Measurements from ENCODE around the gene DOK3.

The DOK3 gene

DNA sequence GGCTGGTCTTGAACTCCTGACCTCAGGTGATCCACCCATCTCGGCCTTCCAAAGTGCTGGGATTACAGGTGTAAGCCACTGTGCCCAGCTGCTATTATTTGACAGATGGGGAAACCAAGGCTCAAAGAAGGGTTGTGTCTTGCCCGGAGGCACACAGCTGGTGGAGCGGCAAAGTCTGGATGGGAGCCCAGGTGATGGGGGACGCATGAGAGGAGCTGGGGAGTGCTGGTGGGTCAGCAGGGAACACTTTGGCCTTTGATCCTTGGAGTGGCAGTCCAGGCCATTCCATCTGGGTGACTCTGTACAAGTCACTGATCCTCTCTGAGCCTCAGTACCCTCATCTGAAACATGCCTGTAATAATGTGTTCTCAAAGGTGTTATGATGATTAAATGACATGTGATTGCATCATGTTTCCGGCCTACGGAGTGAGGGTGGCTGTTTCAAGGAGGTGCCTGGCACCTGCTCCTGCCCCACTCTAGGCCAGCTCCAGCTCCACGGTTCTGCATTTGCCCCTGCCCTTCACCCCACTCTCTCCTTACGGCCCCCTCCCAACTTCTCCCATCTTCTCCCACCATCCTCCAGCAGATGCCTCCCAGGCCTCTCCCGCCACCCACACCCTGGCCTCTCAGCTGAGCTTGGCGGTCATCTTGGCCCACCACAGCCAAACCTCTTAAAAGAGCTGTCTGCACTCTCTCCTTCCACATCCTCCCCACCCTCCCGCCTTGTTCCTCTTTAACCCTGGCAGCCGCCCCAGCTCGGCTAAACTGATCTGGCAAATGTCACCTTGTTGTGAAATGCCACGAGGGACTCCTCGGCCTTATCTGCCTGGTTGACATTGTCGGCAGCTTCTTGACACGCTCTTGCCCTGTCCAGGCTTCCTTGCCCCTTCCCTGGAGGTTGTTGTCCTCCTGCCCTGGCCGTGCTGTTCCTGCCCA is 30.6 kb downstream of the DOK3 start:
- peak in 1 of 2 donors; percentile 59 for DNase-seq

- no peak for DNase-seq
These were observed 31.7 kb downstream of the DOK3 start for GRCh38 chr5:177477701-177478477.

DNA sequence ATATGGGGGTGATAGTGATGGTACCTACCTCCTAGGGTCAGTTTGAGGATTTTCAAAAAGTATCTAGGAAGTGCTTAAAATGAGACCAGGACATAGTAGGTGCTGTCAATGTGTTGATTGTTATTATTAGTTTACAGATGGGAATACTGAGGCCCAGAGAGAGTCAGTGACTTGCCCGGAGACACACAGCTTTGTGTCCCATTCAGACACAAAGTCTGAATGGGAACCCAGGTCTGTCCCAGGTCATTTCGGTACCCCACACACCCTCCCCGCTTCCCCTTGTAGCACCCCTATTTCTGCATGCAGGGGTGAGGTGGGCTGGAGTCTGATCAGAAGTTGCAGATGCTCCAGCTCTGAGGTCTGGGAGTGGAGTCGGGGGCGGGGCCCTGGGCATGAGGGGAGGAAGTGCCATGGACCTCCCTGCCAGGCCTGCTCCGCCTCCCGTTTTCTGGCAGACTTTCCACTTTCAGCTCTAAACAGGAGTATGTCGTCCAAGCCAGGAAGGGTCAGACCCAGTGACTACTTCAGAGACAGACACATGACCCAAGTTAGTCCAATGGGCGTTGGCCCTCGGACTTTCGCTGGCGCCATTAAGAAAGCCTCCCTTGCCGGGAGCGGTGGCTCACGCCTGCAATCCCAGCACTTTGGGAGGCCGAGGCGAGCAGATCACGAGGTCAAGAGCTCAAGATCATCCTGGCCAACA is 32.9 kb downstream of the DOK3 start:
- DNase-seq, result no peak

DNA sequence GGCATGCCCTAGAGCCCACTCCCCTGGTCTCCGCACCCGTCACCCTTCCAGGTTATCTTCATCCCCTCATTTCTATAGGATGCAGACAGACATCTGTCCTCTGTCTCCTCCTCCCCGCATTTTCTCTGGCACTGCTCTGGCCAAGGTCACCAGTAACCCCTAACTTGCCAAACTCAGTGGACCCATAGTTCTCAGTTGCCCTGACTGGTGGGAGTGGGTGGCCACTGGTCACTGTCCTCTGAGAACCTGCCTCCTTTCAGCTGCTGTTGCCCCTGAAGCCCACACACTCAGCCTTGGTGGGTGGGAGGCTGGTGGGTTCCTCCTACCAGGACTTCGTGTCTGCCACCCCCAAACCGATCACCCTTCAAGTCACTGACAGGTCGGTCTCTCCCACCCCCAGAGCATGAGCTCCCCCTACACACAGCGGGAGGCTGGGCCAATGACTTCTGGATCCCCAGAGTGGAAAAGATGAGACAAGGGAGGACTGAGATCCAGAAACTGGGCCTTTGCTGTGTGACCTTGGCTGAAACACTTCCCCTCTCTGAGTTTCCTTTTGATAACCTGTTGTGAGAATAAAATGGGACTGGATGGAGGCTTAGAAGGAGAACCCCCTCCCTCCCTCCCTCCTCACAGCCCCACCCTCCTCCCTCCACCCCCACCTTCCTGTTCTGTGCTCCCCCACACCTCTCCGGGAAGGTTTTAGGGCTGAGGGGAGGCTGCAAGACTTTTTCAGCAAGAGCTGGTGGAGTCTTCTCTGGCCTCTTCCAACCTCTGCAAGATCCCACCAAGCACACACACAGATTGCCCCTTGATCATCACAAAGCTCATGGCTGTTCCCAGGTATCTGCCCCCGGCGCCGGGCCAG is 33.8 kb downstream of the DOK3 start:
- no peak for DNase-seq

DNA sequence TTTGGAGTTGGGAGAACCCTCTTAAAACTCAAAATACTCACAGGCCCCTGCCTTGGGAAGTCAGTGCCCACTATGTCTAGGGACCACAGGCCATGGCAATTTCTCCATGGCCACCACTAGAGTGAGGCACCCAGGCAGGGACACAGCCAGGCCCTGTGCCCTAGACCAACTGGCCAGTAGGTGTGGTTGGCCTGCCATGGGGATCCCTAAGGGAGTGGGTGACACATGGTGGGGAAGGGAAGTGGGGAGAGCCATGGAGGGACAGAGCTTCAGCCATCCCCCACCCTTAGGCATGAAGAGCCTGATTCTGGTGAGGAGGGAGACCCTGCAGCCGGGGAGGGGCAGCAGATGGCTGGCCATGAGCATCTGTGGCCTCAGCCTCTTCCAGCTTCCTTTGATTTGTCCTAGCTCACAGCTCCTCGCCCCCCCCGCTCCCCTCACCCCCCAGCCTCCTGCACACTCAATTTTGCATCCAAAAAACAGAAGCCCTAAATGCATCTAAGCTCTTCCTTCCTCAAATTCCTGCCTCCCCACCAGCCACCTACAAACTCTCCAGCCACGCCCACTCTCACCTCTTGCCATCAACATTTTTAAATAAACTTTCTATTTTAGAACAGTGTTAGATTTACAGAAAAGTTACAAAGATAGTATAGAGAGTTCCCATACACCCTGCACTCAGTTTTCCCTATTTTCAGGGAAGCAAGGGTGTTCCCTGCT is 34.6 kb downstream of the DOK3 start:
- DNase-seq, result no peak

- no peak for DNase-seq
These were observed 35.6 kb downstream of the DOK3 start for GRCh38 chr5:177474002-177474476.

DNA sequence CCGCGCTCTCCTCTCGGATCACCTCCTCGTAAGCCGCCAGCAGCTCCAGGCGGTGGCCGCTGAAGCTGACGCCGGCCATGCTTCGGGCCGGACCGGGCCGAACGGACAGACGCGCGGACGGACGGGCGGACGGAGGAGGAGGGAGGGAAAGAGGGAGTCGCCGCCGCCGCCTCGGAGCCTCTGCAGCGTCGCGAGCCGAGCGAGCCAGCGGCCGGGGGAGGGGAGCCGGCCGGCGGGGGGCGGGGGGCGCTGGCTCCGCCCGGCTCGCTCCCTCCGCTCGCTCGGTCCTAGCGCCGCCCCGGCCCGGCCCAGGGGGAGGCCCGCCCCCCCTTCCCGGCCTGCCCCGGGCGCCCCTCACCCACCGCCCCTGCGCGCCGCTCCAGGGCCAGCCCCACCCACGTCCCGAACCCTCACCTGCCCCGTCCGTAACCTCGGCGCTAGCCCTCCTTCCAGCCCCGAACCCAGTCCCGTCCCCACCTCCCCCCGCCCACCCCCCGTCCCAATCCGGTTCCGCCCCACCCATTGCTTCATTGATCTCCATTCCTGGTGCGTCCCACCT is 36.1 kb downstream of the DOK3 start, which contains the start of gene DBN1:
TSS of gene DBN1 (minus strand) at position 192 of the 559 bp plus-strand sequence. CDS start at position 79, 113 bp downstream.
- no peak for DNase-seq

GRCh38 chr5:177472460-177473442 is 36.9 kb downstream of the DOK3 start:
- peak; percentile 64 to 67 for DNase-seq

DNA sequence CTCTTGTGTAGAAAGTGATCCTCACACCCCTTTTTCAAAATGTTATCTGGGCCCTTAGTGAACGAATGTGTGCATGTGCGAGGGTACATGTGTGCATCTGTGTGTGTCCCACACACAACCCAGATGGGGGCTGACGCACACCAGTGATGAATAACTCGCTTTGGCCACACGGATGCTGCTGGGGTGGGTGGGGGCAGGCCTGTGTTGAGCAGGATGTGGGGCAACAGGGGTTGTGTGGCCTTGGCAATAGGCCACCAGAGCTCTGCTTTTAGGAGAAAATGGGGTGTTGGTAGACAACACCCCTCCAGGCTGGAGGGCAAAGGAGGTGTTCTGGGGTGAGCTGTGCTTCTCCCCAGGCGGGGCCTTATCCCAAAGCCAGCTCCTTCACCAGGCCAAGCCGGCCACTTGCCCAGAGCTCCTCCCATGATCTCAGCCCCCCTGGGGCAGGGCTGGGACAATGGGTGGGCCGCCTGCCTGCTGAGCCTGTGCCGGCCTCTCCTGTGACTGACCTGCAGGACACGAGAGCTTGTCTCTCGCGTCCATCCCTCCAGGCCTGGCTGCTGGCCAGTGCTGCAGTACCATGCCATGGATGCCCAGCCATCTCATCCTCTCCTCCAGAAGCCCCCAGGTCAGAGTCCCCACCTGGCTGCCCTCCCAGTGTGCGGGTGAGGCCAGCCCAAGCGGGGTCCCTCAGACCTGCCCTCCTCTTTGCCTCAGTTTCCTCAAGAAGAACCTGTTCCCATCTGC is 37.8 kb downstream of the DOK3 start:
- DNase-seq, result peak in 1 of 2 donors; percentile 43

GRCh38 chr5:177470759-177471536 is 38.7 kb downstream of the DOK3 start:
- no peak for DNase-seq

DNA sequence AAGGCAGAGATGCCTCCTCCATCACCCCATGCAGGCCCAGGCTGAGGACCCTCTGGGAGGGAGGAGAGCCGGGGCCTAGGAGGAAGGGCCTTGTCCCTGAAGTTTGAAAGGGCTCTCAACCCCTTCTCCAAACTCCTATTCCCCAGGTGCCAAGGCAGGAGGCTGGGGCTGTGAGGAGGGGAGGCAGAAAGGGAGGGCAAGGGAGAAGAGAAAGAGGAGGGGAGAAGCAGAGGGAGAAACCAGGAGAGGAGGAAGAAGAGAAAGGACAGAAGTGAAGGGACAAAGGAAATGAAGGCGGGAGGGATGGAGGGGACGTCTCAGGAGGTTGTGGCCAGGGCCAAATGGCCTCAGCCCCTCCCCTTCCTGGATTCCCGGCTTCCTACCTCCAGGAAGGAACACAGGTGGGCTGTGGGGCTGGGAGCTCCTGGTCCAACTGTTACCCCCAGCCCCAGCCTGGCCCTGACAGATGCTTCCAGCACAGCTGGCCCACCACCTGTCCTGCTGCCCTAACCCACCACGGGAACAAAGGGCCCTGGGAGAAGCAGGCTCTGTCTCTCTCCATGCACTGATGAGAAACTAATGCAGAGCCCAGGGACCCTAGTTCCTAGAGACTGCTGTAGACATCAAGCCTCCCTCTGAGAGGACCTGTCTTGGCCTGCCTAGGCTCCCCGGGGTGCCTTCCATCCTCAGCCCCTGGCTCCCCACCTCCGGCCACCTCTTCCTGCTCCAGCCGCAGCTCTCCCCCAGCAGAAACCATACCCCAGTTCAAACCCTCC is 39.7 kb downstream of the DOK3 start:
- no peak for DNase-seq

DNA sequence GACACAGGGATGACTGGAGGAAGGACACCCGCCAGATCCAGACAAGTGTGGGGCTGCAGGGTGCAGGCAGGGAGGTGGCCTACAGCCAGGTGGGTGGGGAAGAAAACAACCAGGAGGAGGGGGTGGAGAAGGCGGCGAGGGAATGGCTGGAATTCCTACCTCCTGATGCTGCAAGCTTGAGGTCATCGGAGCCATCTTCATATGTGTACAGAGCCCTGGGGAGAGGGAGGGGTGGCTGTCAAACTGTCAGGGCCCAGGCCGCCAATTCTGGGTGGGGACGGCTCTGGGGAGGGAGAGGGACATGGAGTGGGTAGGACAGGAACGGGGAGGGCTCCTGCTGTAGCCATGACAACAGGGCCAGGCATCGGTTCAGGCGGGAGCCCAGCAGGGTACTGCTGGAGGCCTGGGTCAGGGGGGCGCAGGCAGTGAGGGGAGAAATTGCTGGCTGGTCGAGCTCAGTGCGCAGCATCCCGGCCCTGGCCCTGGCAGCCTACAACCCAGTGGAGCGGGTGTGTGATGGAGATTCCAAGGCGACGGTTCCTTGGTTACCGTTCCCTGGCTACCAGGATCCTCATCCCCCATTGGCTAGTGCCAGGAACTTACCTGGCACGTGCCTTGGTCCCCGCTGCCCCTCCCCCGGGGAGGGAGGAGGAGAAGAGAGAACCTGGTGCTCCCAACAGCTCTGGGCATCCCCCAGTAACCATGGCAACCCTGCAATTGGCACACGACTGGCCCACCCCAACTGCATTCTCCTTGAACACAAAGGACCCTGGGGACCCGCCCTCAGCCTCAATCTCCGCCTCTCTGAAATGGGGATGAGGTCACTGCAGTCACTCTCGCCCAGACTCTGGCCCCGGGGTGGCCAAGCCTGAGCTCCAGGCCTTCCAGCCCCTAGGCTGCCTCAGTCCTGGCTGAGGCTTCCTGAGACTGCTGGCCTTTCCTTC is 40.7 kb downstream of the DOK3 start:
- DNase-seq, result no peak

GRCh38 chr5:177468329-177468684 is 41.3 kb downstream of the DOK3 start:
- no peak for DNase-seq

- no peak for DNase-seq
These were observed 42.2 kb downstream of the DOK3 start for GRCh38 chr5:177467436-177467835.

GRCh38 chr5:177466861-177467260 is 42.8 kb downstream of the DOK3 start:
- no peak for DNase-seq

DNA sequence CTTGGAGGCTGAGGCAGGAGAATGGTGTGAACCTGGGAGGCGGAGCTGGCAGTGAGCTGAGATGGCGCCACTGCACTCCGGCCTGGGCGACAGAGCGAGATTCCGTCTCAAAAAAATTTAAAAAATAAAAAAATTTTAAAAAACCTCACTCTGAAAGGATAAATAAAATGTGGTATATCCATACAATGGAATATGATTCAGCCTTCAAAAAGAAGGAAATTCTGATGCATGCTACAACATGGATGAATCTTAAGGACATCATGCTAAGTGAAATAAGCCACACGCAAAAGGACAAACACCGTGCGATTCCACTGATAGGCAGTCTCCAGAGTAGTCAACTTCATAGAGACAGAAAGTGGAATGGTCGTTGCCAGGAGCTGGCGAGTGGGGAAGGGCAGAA is 44.6 kb downstream of the DOK3 start:
- DNase-seq, result no peak

All from CD4-positive, alpha-beta T cell treated with Interleukin-1 beta for 1 hour (primary cell).